ENCODE measurements around the gene SEMA3D.

GRCh38 chr7:85224171-85224570 is 37.3 kb upstream of the SEMA3D start:
- TF ChIP-seq, protein P1, sequence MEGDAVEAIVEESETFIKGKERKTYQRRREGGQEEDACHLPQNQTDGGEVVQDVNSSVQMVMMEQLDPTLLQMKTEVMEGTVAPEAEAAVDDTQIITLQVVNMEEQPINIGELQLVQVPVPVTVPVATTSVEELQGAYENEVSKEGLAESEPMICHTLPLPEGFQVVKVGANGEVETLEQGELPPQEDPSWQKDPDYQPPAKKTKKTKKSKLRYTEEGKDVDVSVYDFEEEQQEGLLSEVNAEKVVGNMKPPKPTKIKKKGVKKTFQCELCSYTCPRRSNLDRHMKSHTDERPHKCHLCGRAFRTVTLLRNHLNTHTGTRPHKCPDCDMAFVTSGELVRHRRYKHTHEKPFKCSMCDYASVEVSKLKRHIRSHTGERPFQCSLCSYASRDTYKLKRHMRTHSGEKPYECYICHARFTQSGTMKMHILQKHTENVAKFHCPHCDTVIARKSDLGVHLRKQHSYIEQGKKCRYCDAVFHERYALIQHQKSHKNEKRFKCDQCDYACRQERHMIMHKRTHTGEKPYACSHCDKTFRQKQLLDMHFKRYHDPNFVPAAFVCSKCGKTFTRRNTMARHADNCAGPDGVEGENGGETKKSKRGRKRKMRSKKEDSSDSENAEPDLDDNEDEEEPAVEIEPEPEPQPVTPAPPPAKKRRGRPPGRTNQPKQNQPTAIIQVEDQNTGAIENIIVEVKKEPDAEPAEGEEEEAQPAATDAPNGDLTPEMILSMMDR (IDR thresholded peaks at IDR 0.05), result no peak
- no peak for TF ChIP-seq ZFX (IDR thresholded peaks at IDR 0.05; ENCODE audit: borderline replicate concordance)

Measured in 22Rv1 (cell line).